Neural progenitor cell (in vitro differentiated cells): ENCODE results near the gene HMCN1. TPM values are rescaled to one million over a fixed set of nuclear protein-coding genes. Genes with fewer than 3 reads are reported as not detected.

ENCODE experiments used
- DNase-seq: peaks from one replicate; pipeline ENCODE4 v3.0.0-alpha.2; 2016; ENCODE audit warnings: low spot score
- H2AFZ ChIP-seq: fragments of 200-600 bp; sonication (generic); replicated peaks from 2 replicates; pipeline ENCODE4 v1.6.1; 2016; ENCODE audit warnings: antibody characterized with exemption
- H3F3A ChIP-seq: fragments of 200-600 bp; sonication (generic); 2 replicates; pipeline ENCODE4 v1.6.1; 2016; ENCODE audit warnings: antibody characterized with exemption, low read depth
- H3K27ac ChIP-seq: fragments of 200-600 bp; sonication (generic); 2 replicates; pipeline ENCODE4 v1.5.1; 2016; ENCODE audit warnings: mild to moderate bottlenecking
- H3K27me3 ChIP-seq: fragments of 200-600 bp; sonication (generic); 2 replicates; pipeline ENCODE4 v1.6.1; 2016; ENCODE audit warnings: mild to moderate bottlenecking, moderate library complexity
- H3K36me3 ChIP-seq: fragments of 200-600 bp; sonication (generic); 2 replicates; pipeline ENCODE4 v1.5.1; 2016
- H3K4me1 ChIP-seq: fragments of 200-600 bp; sonication (generic); 2 replicates; pipeline ENCODE4 v1.6.1; 2016; ENCODE audit warnings: mixed run types
- H3K4me2 ChIP-seq: fragments of 200-600 bp; sonication (generic); 2 replicates; pipeline ENCODE4 v1.6.1; 2016
- H3K4me3 ChIP-seq: fragments of 200-600 bp; sonication (generic); 2 replicates; pipeline ENCODE4 v1.5.1; 2016
- H3K79me2 ChIP-seq: fragments of 200-600 bp; sonication (generic); 2 replicates; pipeline ENCODE4 v1.6.1; 2016; ENCODE audit warnings: low read depth
- H3K9ac ChIP-seq: fragments of 200-600 bp; sonication (generic); 2 replicates; pipeline ENCODE4 v1.6.1; 2016
- H3K9me3 ChIP-seq: fragments of 200-600 bp; sonication (generic); 2 replicates; pipeline ENCODE4 v1.5.1; 2016; ENCODE audit warnings: low read depth
- H4K20me1 ChIP-seq: fragments of 200-600 bp; sonication (generic); 2 replicates; pipeline ENCODE4 v1.6.1; 2016; ENCODE audit warnings: low read depth
- H3K27ac Mint-ChIP-seq: 3 replicates; pipeline ENCODE4 v1.8.0; 2021; ENCODE audit warnings: mixed read lengths
- H3K27me3 Mint-ChIP-seq: 2 replicates; pipeline ENCODE4 v1.8.0; 2022; ENCODE audit warnings: low read depth, mild to moderate bottlenecking, inconsistent platforms, moderate library complexity, mixed read lengths; ENCODE audit not compliant: insufficient read depth
- H3K36me3 Mint-ChIP-seq: 3 replicates; pipeline ENCODE4 v1.8.0; 2021; ENCODE audit warnings: mixed read lengths
- H3K4me1 Mint-ChIP-seq: 3 replicates; pipeline ENCODE4 v1.8.0; 2021; ENCODE audit warnings: mixed read lengths
- H3K4me3 Mint-ChIP-seq: 3 replicates; pipeline ENCODE4 v1.8.0; 2021; ENCODE audit warnings: mild to moderate bottlenecking, moderate library complexity, mixed read lengths
- H3K9me3 Mint-ChIP-seq: 3 replicates; pipeline ENCODE4 v1.8.0; 2020; ENCODE audit warnings: mixed read lengths
- EZH2 ChIP-seq: fragments of 200-600 bp; sonication (generic); IDR thresholded peaks from 2 replicates; pipeline ENCODE4 v1.6.1; 2017; ENCODE audit warnings: antibody characterized with exemption, mild to moderate bottlenecking, moderate library complexity
- EZH2phosphoT487 ChIP-seq: fragments of 200-600 bp; sonication (generic); IDR thresholded peaks from 2 replicates; pipeline ENCODE4 v1.6.1; 2017; ENCODE audit warnings: antibody characterized with exemption
- total RNA-seq: library from RNA; depleted of rRNA; stranded (reverse); fragments of >200 nt; gene quantifications from 2 replicates; pipeline ENCODE4 v1.2.3, GENCODE V29; 2015; ENCODE audit warnings: low replicate concordance
- TF ChIP-seq, protein P1 (sequence below): fragments of 200-600 bp; sonication (generic); IDR thresholded peaks from 2 replicates; pipeline ENCODE4 v1.5.1; 2017; ENCODE audit warnings: antibody characterized with exemption, mild to moderate bottlenecking

The HMCN1 gene
- total RNA-seq, 1 donor from 2014 or later: 26.4 TPM

DNA sequence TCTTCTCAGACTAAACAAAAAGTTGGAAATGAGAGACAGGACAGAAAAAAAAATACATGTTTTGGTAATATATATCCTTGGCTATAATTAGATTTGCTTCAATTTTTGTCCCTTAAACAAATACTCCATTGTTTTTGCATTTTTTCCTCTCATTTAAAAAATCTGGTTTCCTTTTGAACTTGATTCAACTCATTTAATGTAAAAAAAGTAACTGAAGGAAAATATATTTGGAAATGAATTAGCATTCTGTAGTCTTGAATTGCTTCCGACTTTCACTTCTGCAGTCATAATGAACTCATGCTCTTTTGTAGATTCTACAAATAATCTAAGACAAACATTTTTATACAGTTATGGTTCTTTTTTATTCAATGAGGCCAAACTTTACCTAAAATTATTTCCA is 309.1 kb downstream of the HMCN1 start:
- Histone ChIP-seq H3K36me3 (no peaks in the 10 kb centered on the region), H3K27ac (no peak overlapping the region), H3F3A (no peaks in the 10 kb centered on the region), H3K4me1 (no peaks in the 10 kb centered on the region), H3K27me3 (no peaks in the 10 kb centered on the region), H3K4me2 (no peak overlapping the region), H3K4me3 (no peak overlapping the region), H4K20me1 (no peaks in the 10 kb centered on the region), H3K79me2 (no peaks in the 10 kb centered on the region), H3K9me3 (no peaks in the 10 kb centered on the region), H3K9ac (peak overlapping the region; percentile 15), H2AFZ (no peak overlapping the region)
- Mint-ChIP-seq H3K27ac (no peak overlapping the region), H3K4me1 (no peaks in the 10 kb centered on the region), H3K36me3 (no peaks in the 10 kb centered on the region), H3K9me3 (no peaks in the 10 kb centered on the region), H3K27me3 (no peaks in the 10 kb centered on the region), H3K4me3 (no peak overlapping the region)
- TF ChIP-seq EZH2phosphoT487 (no peak), EZH2 (no peak)
- TF ChIP-seq, protein P1, sequence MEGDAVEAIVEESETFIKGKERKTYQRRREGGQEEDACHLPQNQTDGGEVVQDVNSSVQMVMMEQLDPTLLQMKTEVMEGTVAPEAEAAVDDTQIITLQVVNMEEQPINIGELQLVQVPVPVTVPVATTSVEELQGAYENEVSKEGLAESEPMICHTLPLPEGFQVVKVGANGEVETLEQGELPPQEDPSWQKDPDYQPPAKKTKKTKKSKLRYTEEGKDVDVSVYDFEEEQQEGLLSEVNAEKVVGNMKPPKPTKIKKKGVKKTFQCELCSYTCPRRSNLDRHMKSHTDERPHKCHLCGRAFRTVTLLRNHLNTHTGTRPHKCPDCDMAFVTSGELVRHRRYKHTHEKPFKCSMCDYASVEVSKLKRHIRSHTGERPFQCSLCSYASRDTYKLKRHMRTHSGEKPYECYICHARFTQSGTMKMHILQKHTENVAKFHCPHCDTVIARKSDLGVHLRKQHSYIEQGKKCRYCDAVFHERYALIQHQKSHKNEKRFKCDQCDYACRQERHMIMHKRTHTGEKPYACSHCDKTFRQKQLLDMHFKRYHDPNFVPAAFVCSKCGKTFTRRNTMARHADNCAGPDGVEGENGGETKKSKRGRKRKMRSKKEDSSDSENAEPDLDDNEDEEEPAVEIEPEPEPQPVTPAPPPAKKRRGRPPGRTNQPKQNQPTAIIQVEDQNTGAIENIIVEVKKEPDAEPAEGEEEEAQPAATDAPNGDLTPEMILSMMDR: no peak
- no peak for DNase-seq

DNA sequence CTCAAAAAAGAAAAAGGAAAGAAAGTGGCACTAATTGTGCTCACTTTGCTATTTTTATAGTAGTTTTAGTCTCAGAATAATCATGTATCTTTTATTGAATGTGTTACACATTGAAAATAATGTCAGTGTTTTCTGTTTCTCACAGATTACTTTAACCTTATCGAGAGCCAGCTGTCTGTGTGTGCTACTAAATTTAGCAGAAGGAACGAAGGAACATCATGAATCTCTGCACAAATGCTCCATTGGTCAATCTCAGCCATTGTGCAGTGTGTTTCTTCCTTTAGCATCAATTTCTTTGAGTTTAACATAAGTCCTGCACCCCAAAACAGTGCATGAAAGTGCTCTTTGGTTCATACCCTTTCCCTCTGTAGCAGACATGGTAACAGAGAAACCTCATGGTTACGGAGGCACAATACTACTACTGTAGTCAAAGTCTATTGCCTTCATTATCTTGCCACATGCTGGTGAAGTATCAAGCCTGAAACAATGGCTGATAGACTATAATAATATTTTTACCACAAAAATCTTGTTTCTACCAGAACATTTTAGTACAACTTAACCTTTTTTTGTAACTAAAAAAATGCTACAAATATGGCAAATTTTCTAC is 310.0 kb downstream of the HMCN1 start:
- Mint-ChIP-seq H3K27me3 (no peaks in the 10 kb centered on the region), H3K4me3 (no peak overlapping the region), H3K27ac (no peak overlapping the region), H3K9me3 (no peaks in the 10 kb centered on the region), H3K36me3 (no peaks in the 10 kb centered on the region), H3K4me1 (no peaks in the 10 kb centered on the region)
- no peaks in the 10 kb centered on the region for H3K4me1 ChIP-seq
- no peaks in the 10 kb centered on the region for H3K27me3 ChIP-seq
- H3K9ac ChIP-seq: no peak overlapping the region
- H3K9me3 ChIP-seq: no peaks in the 10 kb centered on the region
- H3K4me2 ChIP-seq: no peak overlapping the region
- TF ChIP-seq EZH2phosphoT487 (no peak), EZH2 (no peak)
- TF ChIP-seq, protein P1: no peak
- no peak overlapping the region for H3K27ac ChIP-seq
- no peaks in the 10 kb centered on the region for H3K36me3 ChIP-seq
- no peak for DNase-seq
- H3K79me2 ChIP-seq: no peaks in the 10 kb centered on the region
- no peaks in the 10 kb centered on the region for H3F3A ChIP-seq
- no peak overlapping the region for H2AFZ ChIP-seq
- H3K4me3 ChIP-seq: no peak overlapping the region
- no peaks in the 10 kb centered on the region for H4K20me1 ChIP-seq

DNA sequence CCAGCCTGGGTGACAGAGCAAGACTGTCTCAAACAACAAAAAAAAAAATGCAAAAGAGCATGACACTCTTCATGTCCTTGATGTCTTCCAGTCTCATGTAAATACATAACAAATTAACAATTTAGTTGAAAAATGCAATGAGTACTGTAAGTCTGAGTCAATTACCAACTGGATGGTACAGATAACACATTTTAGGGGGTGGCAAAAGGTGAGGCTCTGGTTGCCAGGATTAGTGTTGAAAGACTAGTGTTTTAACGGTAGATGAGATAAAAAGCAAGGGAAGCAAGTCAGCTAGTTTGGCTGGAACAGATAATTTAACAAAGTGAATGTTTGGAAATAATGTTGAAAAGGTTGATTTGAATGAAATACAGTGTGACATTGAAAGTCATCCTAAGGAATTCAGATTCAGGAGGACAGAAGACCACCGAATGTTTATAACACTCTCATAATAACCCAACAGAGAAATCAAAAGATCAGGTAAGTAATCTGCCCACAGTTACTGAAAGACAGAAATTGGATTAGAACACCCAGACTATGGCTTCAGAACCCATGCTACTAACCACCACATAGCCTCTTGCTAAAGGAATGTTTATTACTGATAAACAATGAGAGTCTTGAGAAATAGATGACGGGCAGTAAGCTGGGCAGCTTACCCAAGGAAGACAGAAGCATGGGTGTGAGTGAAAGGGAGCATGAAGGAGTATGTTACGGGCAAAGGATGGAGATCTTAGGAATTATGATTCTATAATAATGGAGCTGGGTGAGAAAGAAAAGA is 312.4 kb downstream of the HMCN1 start:
- Histone ChIP-seq H3K4me2 (no peak overlapping the region), H3K4me3 (no peak overlapping the region), H3K4me1 (no peaks in the 10 kb centered on the region), H3K9ac (no peak overlapping the region), H3K9me3 (no peaks in the 10 kb centered on the region), H3K27me3 (no peaks in the 10 kb centered on the region), H2AFZ (no peak overlapping the region), H3K27ac (no peak overlapping the region), H3K79me2 (no peaks in the 10 kb centered on the region), H4K20me1 (no peaks in the 10 kb centered on the region), H3F3A (no peaks in the 10 kb centered on the region), H3K36me3 (no peaks in the 10 kb centered on the region)
- H3K4me3 Mint-ChIP-seq: no peak overlapping the region
- DNase-seq: no peak
- H3K27ac Mint-ChIP-seq: no peak overlapping the region
- no peaks in the 10 kb centered on the region for H3K4me1 Mint-ChIP-seq
- no peaks in the 10 kb centered on the region for H3K36me3 Mint-ChIP-seq
- no peaks in the 10 kb centered on the region for H3K9me3 Mint-ChIP-seq
- TF ChIP-seq, protein P1: no peak
- no peak for TF ChIP-seq EZH2phosphoT487
- no peak for TF ChIP-seq EZH2
- no peaks in the 10 kb centered on the region for H3K27me3 Mint-ChIP-seq
